SU-DHL-6 (cell line): ENCODE results near the gene RSL1D1.

ENCODE experiments used
- EZH2phosphoT487 ChIP-seq: fragments of 200-600 bp; sonication (generic), shearing (Covaris generic); conservative IDR thresholded peaks from 2 replicates; pipeline ENCODE4 v1.6.1; 2018; ENCODE audit warnings: mild to moderate bottlenecking, antibody characterized with exemption, low read length, moderate library complexity, mixed read lengths
- TF ChIP-seq, protein P1 (sequence below): fragments of 200-600 bp; sonication (generic); IDR thresholded peaks from one replicate; pipeline ENCODE4 v1.5.1; 2017; ENCODE audit warnings: antibody characterized with exemption, mild to moderate bottlenecking, low read length, moderate library complexity; ENCODE audit not compliant: insufficient read depth, poor library complexity, severe bottlenecking

DNA sequence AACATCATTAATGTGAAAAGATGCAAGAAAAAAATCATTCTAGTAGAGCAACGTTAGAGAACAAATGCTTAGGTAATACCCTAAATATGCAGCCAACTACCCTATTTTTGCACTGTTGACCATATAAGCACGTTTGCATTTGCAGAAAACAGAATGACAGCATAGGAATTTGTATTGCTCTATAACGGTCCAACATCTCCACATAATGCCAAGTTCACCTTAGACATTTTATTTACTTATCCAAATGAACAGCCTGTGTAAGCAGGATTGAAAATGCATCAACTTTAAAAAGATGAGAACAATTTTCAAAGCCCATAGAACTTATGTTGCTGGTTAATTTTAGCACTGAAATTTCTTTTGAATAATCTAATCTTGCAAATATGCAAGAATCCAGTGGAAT lies 19.1 kb upstream of the RSL1D1 start:
- TF ChIP-seq, protein P1, sequence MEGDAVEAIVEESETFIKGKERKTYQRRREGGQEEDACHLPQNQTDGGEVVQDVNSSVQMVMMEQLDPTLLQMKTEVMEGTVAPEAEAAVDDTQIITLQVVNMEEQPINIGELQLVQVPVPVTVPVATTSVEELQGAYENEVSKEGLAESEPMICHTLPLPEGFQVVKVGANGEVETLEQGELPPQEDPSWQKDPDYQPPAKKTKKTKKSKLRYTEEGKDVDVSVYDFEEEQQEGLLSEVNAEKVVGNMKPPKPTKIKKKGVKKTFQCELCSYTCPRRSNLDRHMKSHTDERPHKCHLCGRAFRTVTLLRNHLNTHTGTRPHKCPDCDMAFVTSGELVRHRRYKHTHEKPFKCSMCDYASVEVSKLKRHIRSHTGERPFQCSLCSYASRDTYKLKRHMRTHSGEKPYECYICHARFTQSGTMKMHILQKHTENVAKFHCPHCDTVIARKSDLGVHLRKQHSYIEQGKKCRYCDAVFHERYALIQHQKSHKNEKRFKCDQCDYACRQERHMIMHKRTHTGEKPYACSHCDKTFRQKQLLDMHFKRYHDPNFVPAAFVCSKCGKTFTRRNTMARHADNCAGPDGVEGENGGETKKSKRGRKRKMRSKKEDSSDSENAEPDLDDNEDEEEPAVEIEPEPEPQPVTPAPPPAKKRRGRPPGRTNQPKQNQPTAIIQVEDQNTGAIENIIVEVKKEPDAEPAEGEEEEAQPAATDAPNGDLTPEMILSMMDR, result no peak
- TF ChIP-seq EZH2phosphoT487, result no peak
